ENCODE data around the gene PLXNA4. TPM values are rescaled to one million over a fixed set of nuclear protein-coding genes. Genes with fewer than 3 reads are reported as not detected.

Gene PLXNA4
- total RNA-seq, 2 experiments from 2014 or later = 0.75 to 0.85 TPM

DNA sequence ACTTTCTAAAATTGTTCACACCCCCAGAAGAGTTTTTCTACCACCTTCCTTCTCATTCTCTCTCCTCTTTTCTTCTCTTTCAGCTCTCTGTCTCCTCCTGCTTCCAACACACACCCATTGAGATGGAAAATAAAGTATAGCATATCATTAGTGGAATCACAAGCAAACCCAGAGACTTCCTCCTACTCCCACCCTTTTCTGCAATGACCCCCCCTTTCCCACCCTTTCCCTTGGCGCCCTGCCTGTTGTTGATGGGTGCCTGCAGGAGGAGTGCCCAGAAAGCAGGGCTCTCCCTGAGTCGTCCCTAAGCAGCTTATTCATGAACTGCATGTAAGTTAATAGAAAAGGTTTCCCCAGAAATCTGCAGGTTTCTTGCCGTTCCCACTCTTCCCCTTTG is 300.0 kb downstream of the PLXNA4 start:
- no peak for ATAC-seq (ENCODE audit: poor library complexity)
- intact Hi-C loops (cut with DNase I, micrococcal nuclease) = no loop called here
- DNase-seq = no peak
- CTCF ChIA-PET = no interaction called here
- Histone ChIP-seq H3K27ac (ENCODE audit: low read depth in 1 of 2, low read length in 2 of 2) (no peak overlapping the region), H3K4me3 (ENCODE audit: low read length) (no peak overlapping the region), H3K27me3 (ENCODE audit: control insufficient read depth in 1 of 2, insufficient read depth in 2 of 2, low read length in 2 of 2) (peaks cover 0 to 15% of the 10 kb centered on the region in 2 experiments), H3K4me1 (ENCODE audit: insufficient read depth, low read length) (no peaks in the 10 kb centered on the region), H3K9me3 (ENCODE audit: control insufficient read depth in 1 of 2, insufficient read depth in 1 of 2, low read length in 2 of 2) (no peaks in the 10 kb centered on the region), H3K36me3 (ENCODE audit: insufficient read depth, low read length) (no peaks in the 10 kb centered on the region)
- Mint-ChIP-seq H3K27ac (no peak overlapping the region), H3K4me1 (ENCODE audit: low read depth) (no peaks in the 10 kb centered on the region), H3K27me3 (peaks cover 44% of the 10 kb centered on the region), H3K4me3 (no peak overlapping the region), H3K36me3 (ENCODE audit: low read depth) (no peaks in the 10 kb centered on the region), H3K9me3 (no peaks in the 10 kb centered on the region)
- POLR2A ChIA-PET = no interaction called here
- TF ChIP-seq, protein P1, sequence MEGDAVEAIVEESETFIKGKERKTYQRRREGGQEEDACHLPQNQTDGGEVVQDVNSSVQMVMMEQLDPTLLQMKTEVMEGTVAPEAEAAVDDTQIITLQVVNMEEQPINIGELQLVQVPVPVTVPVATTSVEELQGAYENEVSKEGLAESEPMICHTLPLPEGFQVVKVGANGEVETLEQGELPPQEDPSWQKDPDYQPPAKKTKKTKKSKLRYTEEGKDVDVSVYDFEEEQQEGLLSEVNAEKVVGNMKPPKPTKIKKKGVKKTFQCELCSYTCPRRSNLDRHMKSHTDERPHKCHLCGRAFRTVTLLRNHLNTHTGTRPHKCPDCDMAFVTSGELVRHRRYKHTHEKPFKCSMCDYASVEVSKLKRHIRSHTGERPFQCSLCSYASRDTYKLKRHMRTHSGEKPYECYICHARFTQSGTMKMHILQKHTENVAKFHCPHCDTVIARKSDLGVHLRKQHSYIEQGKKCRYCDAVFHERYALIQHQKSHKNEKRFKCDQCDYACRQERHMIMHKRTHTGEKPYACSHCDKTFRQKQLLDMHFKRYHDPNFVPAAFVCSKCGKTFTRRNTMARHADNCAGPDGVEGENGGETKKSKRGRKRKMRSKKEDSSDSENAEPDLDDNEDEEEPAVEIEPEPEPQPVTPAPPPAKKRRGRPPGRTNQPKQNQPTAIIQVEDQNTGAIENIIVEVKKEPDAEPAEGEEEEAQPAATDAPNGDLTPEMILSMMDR (IDR thresholded peaks at IDR 0.05) = no peak

DNA sequence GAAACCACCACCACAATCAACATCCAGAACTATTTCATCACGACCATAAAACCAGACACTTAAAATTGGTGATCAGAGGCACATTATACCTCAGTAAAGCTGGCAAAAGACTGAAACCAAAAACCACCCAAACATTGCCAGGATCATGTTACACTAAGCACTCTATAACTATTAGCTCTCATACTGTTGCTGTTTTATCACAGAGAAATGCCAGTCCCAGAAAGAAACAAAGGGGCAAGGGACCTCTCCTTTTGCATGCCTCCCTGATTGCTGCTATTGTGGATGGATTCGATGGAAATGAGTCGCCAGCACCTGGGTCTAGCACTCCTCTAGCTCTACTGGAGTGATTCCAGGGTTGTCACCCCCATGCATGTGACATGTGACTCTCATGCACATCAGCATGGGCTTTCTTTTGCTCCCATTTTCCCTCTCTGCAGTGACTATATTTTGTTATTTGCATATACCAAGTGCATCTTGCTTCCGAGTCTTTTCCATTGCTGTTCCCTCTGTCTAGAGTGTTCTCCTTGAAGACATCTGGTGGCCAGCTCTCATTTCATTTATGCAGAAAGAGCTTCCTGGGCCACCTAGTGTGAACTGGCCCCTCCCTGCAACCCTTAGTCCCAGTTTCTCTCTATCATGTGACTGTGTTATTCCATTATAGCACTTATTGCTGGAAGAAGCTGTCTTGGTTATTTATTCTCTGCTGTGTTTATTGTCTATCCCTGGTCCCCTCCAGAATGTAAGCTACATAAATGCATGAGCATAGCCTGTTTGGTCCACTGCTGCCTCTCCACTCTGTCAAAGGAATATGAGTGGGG is 300.6 kb downstream of the PLXNA4 start:
- ATAC-seq (ENCODE audit: poor library complexity) (no peak), DNase-seq (no peak)
- Mint-ChIP-seq H3K27me3 (peaks cover 44% of the 10 kb centered on the region), H3K36me3 (ENCODE audit: low read depth) (no peaks in the 10 kb centered on the region), H3K9me3 (peaks cover 3% of the 10 kb centered on the region), H3K27ac (no peak overlapping the region), H3K4me3 (no peak overlapping the region), H3K4me1 (ENCODE audit: low read depth) (no peaks in the 10 kb centered on the region)
- Histone ChIP-seq H3K4me3 (ENCODE audit: low read length) (no peak overlapping the region), H3K27me3 (ENCODE audit: control insufficient read depth in 1 of 2, insufficient read depth in 2 of 2, low read length in 2 of 2) (peaks cover 0 to 15% of the 10 kb centered on the region in 2 experiments), H3K36me3 (ENCODE audit: insufficient read depth, low read length) (no peaks in the 10 kb centered on the region), H3K9me3 (ENCODE audit: control insufficient read depth in 1 of 2, insufficient read depth in 1 of 2, low read length in 2 of 2) (no peaks in the 10 kb centered on the region), H3K4me1 (ENCODE audit: insufficient read depth, low read length) (no peaks in the 10 kb centered on the region), H3K27ac (ENCODE audit: low read depth in 1 of 2, low read length in 2 of 2) (no peak overlapping the region)
- TF ChIP-seq, protein P1 (IDR thresholded peaks at IDR 0.05) = no peak
- ChIA-PET POLR2A (no interaction called here), CTCF (no interaction called here)
- intact Hi-C loops (cut with DNase I, micrococcal nuclease) = no loop called here

DNA sequence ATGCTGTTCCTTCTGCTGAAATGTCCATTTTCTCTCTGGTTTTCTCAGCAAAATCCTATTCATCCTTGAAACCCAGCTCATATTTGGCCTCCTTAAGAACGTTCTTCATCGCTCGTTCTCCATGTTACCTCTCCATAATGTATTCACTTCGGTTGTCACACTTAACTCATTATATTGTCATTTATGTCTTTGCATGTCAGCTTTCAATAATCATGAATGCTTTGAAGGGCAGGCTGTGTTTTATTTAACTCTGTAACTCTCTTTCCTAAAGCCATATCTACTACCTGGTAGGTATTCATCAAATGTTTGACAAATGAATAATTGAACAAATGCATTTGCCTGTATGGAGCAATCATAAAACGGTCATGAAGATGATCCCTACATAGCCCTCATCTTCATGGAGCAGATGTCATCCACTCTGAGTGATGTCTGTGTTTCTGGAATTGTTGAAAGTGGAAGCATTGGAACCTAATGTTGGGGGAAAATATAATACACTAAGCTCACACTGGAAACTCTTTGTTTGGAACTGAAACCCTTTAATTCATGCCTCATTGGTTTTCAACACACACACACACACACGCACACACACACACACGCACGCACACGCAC is 303.4 kb downstream of the PLXNA4 start:
- H3K27ac Mint-ChIP-seq = no peak overlapping the region
- ATAC-seq (ENCODE audit: poor library complexity) (no peak), DNase-seq (no peak)
- no peaks in the 10 kb centered on the region for H3K4me1 Mint-ChIP-seq (ENCODE audit: low read depth)
- peaks cover under 1 to 8% of the 10 kb centered on the region in 2 experiments for H3K27me3 ChIP-seq (ENCODE audit: control insufficient read depth in 1 of 2, insufficient read depth in 2 of 2, low read length in 2 of 2)
- no peaks in the 10 kb centered on the region for H3K9me3 ChIP-seq (ENCODE audit: control insufficient read depth in 1 of 2, insufficient read depth in 1 of 2, low read length in 2 of 2)
- H3K4me3 Mint-ChIP-seq = no peak overlapping the region
- intact Hi-C loops (cut with DNase I, micrococcal nuclease) = no loop called here
- no peak overlapping the region for H3K27ac ChIP-seq (ENCODE audit: low read depth in 1 of 2, low read length in 2 of 2)
- H3K36me3 Mint-ChIP-seq (ENCODE audit: low read depth) = no peaks in the 10 kb centered on the region
- CTCF ChIA-PET = interaction anchor here (1.1 kb wide), 1 partner anchor 20 kb away, joined by 3 read pairs; no protein-coding TSS in a partner anchor
- peaks cover 4% of the 10 kb centered on the region for H3K9me3 Mint-ChIP-seq
- H3K4me3 ChIP-seq (ENCODE audit: low read length) = no peak overlapping the region
- H3K4me1 ChIP-seq (ENCODE audit: insufficient read depth, low read length) = no peaks in the 10 kb centered on the region
- H3K27me3 Mint-ChIP-seq = peaks cover 24% of the 10 kb centered on the region
- no peaks in the 10 kb centered on the region for H3K36me3 ChIP-seq (ENCODE audit: insufficient read depth, low read length)
- POLR2A ChIA-PET = no interaction called here
- TF ChIP-seq, protein P1 (IDR thresholded peaks at IDR 0.05) = no peak

All from CD4-positive, alpha-beta T cell (primary cell).